ENCODE results near the gene TIRAP. TPM values are rescaled to one million over a fixed set of nuclear protein-coding genes. Genes with fewer than 3 reads are reported as not detected.

TIRAP gene
- total RNA-seq, 1 donor from 2014 or later: 16.9 TPM

DNA sequence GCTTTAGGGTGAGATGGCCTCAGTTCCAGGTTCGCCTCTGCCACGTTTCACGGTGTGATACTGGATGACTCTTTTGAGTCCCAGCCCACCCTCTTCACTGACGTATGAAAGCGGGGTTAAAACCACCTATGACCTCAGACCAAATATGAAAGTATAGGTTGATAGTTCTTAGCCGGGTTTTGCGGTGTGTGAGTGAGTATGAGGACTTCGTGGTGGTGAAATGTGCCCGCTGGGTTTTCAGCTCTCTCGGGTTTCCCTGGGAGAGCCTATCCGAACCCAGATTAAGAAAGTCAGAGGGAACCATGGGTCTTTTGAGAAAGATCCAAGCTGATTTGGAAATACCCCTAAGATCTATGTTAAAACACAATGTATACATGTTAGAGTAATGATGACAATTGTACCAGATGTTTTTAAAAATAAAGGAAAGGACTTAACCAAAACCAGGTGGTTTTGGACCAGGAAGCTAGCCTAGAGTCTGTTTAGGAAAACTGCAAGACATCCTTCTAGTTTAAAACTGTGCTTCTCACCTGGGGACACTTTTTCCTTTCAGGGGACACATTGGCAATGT lies 46.8 kb downstream of the TIRAP start:
- Histone ChIP-seq H3K27me3 (no peaks in the 10 kb centered on the region), H3K9me3 (no peaks in the 10 kb centered on the region), H3K4me1 (peaks cover 37% of the 10 kb centered on the region), H3K27ac (peak overlapping the region; percentile 55), H3K4me3 (no peak overlapping the region), H3K36me3 (no peaks in the 10 kb centered on the region)
- DNase-seq (ENCODE audit: extremely low spot score in 2 of 2): no peak
- TF ChIP-seq POLR2A (IDR thresholded peaks at IDR 0.05): no peak
- TF ChIP-seq POLR2AphosphoS5 (IDR thresholded peaks at IDR 0.05; ENCODE audit: insufficient read depth in 1 of 2, low read depth in 1 of 2): no peak
- TF ChIP-seq, protein P1, sequence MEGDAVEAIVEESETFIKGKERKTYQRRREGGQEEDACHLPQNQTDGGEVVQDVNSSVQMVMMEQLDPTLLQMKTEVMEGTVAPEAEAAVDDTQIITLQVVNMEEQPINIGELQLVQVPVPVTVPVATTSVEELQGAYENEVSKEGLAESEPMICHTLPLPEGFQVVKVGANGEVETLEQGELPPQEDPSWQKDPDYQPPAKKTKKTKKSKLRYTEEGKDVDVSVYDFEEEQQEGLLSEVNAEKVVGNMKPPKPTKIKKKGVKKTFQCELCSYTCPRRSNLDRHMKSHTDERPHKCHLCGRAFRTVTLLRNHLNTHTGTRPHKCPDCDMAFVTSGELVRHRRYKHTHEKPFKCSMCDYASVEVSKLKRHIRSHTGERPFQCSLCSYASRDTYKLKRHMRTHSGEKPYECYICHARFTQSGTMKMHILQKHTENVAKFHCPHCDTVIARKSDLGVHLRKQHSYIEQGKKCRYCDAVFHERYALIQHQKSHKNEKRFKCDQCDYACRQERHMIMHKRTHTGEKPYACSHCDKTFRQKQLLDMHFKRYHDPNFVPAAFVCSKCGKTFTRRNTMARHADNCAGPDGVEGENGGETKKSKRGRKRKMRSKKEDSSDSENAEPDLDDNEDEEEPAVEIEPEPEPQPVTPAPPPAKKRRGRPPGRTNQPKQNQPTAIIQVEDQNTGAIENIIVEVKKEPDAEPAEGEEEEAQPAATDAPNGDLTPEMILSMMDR (IDR thresholded peaks at IDR 0.05): no peak
- intact Hi-C loops (cut with DNase I): no loop called here

DNA sequence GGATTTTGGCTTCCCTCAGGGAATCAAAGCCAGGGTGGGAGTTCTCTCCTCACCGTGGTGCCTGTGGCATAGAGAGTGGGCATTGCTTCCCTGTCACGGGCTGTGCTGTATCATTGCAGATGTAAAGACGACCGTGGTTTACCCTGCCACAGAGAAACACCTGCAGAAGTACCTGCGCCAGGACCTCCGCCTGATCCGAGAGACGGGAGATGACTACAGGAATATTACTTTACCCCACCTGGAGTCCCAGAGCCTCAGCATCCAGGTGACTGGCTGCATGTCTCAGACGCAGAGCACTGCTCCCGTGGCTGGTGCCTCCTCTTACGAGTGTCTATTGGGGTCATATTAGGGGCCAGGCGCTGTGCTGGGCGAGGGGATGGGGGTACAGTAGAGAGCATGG lies 48.4 kb downstream of the TIRAP start:
- peaks cover 37% of the 10 kb centered on the region for H3K4me1 ChIP-seq
- peaks cover 0 to 7% of the 10 kb centered on the region in 2 donors for H3K36me3 ChIP-seq
- H3K27ac ChIP-seq: no peak overlapping the region
- no peaks in the 10 kb centered on the region for H3K27me3 ChIP-seq
- TF ChIP-seq POLR2AphosphoS5 (IDR thresholded peaks at IDR 0.05; ENCODE audit: insufficient read depth in 1 of 2, low read depth in 1 of 2) (no peak), POLR2A (IDR thresholded peaks at IDR 0.05) (no peak)
- TF ChIP-seq, protein P1 (IDR thresholded peaks at IDR 0.05): no peak
- DNase-seq (ENCODE audit: extremely low spot score in 2 of 2): no peak
- intact Hi-C loops (cut with DNase I): no loop called here
- H3K4me3 ChIP-seq: no peak overlapping the region
- no peaks in the 10 kb centered on the region for H3K9me3 ChIP-seq

DNA sequence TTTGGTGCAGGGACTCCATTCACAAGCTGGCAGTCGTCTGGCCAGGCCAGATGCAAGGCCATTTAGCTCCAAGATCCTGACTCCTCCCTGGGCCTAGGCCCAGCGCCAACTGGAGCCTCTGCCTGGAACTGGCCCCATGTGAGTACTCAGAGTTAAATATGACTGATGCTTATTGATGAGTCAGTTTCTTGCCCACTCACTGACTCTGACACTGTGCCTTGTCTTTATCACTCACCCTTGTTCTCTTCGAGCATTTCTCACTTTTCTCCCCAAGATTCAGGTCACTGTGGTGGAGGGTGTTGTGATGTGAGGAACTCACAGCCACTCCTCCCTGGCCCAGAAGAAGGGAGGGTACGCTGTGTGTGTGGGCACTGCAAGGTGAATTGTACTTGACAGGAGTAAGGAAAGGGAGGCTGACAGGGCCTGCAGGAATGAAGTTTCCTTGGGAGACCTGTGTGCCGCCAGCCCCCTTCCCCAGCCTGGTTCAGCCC lies 49.4 kb downstream of the TIRAP start:
- Histone ChIP-seq H3K27me3 (no peaks in the 10 kb centered on the region), H3K36me3 (peaks cover 0 to 7% of the 10 kb centered on the region in 2 donors), H3K4me3 (no peak overlapping the region), H3K4me1 (peaks cover 37% of the 10 kb centered on the region), H3K9me3 (no peaks in the 10 kb centered on the region), H3K27ac (peak overlapping the region; percentile 13)
- peak in 1 of 2 donors; percentile 87 for DNase-seq (ENCODE audit: extremely low spot score in 2 of 2)
- TF ChIP-seq POLR2AphosphoS5 (IDR thresholded peaks at IDR 0.05; ENCODE audit: insufficient read depth in 1 of 2, low read depth in 1 of 2): peak in 1 of 2 donors; percentile 19
- TF ChIP-seq, protein P1 (IDR thresholded peaks at IDR 0.05): no peak
- intact Hi-C loops (cut with DNase I): no loop called here

DNA sequence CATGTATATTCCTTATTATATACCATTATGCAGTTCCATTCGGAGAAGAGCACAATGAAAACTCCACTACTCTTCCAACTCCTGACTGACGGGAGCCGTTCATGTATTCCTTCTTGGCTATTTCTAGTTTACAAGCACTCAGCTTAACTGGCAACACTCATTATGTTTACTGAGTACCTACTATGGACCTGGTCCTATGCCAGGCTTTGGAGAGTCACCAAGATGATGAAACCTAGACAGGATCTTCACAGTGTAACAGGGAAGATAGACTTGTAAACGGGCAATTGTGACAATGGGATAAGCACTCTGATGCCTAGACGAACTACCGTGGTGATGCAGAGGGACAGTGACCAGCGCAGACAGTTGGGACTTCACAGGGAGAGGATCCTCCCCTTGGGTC lies 50.2 kb downstream of the TIRAP start:
- no peak for DNase-seq (ENCODE audit: extremely low spot score in 2 of 2)
- Histone ChIP-seq H3K9me3 (no peaks in the 10 kb centered on the region), H3K4me3 (no peak overlapping the region), H3K27ac (no peak overlapping the region), H3K4me1 (peaks cover 34% of the 10 kb centered on the region), H3K36me3 (peaks cover 0 to 7% of the 10 kb centered on the region in 2 donors), H3K27me3 (no peaks in the 10 kb centered on the region)
- intact Hi-C loops (cut with DNase I): no loop called here
- TF ChIP-seq, protein P1 (IDR thresholded peaks at IDR 0.05): no peak
- TF ChIP-seq POLR2AphosphoS5 (IDR thresholded peaks at IDR 0.05; ENCODE audit: insufficient read depth in 1 of 2, low read depth in 1 of 2) (no peak), POLR2A (IDR thresholded peaks at IDR 0.05) (no peak)

DNA sequence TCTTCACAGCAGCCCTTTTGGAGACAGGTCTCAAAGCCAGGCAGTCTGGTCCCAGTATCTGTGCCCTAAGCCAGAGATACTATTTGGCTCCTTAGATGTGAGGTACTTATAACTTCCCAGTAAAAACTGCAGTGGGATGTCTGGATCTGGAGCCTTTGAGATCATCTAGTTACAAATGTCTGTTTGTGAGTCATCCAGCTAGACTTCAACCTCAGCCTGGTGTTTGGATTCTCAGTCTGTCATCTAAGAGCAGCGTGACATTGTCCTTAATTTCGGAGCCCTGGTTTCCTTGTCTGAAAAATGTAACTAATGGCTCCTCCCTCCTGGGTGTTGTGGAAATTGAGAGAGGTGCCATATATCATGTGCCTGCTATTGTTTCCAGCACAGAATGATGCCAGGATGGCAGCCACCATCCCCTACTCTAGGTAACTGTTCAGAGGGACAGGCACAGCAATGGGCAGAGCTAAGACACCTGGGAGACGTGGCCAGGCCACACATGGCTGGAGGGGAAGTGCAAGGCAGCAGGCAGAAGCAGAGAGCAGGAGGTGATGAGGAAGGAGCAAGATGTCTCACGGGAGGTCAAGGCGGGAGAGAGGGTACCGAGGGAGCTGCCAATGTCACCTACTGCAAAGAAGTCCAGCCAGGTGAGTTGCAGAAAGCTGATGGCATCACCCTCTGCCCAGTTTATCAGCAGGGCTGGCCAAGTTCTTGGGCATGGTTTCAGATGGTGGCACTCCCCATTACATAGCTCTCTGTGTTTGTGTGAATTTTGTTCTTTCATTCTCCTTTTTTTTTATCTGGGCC lies 52.0 kb downstream of the TIRAP start:
- Histone ChIP-seq H3K9me3 (no peaks in the 10 kb centered on the region), H3K27me3 (no peaks in the 10 kb centered on the region), H3K36me3 (peaks cover 0 to 7% of the 10 kb centered on the region in 2 donors), H3K4me3 (no peak overlapping the region), H3K27ac (no peak overlapping the region), H3K4me1 (peaks cover 26% of the 10 kb centered on the region)
- intact Hi-C loops (cut with DNase I): no loop called here
- TF ChIP-seq POLR2A (IDR thresholded peaks at IDR 0.05) (no peak), POLR2AphosphoS5 (IDR thresholded peaks at IDR 0.05; ENCODE audit: insufficient read depth in 1 of 2, low read depth in 1 of 2) (no peak)
- TF ChIP-seq, protein P1 (IDR thresholded peaks at IDR 0.05): no peak
- no peak for DNase-seq (ENCODE audit: extremely low spot score in 2 of 2)

Data from vagina (tissue), 2 donors.